PC-9 (cell line): ENCODE measurements around the gene KDM4F.

Experiments
- CTCF ChIP-seq: fragments of 200-600 bp; sonication (generic); conservative IDR thresholded peaks from 2 replicates; pipeline ENCODE4 v1.6.1; 2017; ENCODE audit warnings: mixed run types, antibody characterized with exemption, mild to moderate bottlenecking, moderate library complexity
- EZH2 ChIP-seq: fragments of 200-600 bp; sonication (generic); IDR thresholded peaks from 2 replicates; pipeline ENCODE4 v1.8.0; 2017; ENCODE audit warnings: antibody characterized with exemption, low read depth

DNA sequence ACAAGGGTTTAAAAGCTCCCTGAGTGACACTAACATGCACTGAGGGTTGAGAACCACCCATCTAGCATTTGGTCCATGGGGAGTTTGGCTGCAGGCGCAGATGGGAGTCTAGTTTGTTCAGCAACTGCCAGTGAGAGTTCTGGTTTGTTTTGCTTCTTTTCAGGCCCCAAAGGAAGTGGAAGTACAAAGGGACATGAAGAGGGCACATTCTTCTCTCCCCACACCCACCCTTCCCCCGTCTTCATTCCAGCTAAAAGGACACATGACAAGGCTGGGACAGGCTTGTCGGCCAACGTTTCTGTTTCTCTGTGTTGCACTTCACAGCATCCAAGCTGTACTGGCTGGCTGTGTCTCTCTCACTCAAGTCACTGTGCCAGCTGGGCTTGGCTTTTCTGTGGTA lies 32.2 kb downstream of the KDM4F start:
- TF ChIP-seq CTCF: no peak
- no peak for TF ChIP-seq EZH2
